Hepatocyte (in vitro differentiated cells): Measurements from ENCODE around the gene MATK. TPM values are rescaled to one million over a fixed set of nuclear protein-coding genes. Genes with fewer than 3 reads are reported as not detected.
"Not testable (repeated sequence)": the region's sequence is repeated elsewhere in the genome, so short reads cannot be mapped to it uniquely, and the experiment has no call there.

Source experiments
- DNase-seq: peaks from one replicate; pipeline ENCODE4 v3.0.0-alpha.2; 2016; ENCODE audit warnings: low spot score
- H2AFZ ChIP-seq: fragments of 200-600 bp; sonication (generic); 2 replicates; pipeline ENCODE4 v1.6.0; 2016; ENCODE audit warnings: antibody characterized with exemption, mild to moderate bottlenecking
- H3K27ac ChIP-seq: fragments of 200-600 bp; sonication (generic); 2 replicates; pipeline ENCODE4 v1.5.1; 2016; ENCODE audit warnings: mild to moderate bottlenecking
- H3K27me3 ChIP-seq: fragments of 200-600 bp; sonication (generic); 2 replicates; pipeline ENCODE4 v1.6.1; 2016
- H3K36me3 ChIP-seq: fragments of 200-600 bp; sonication (generic); replicated peaks from 2 replicates; pipeline ENCODE4 v1.5.1; 2016; ENCODE audit warnings: low read depth; ENCODE audit not compliant: insufficient read depth
- H3K4me1 ChIP-seq: fragments of 200-600 bp; sonication (generic); 2 replicates; pipeline ENCODE4 v1.5.1; 2016; ENCODE audit warnings: mild to moderate bottlenecking, moderate library complexity; ENCODE audit not compliant: insufficient read depth
- H3K4me2 ChIP-seq: fragments of 200-600 bp; sonication (generic); 2 replicates; pipeline ENCODE4 v1.6.0; 2016
- H3K4me3 ChIP-seq: fragments of 200-600 bp; sonication (generic); 2 replicates; pipeline ENCODE4 v1.5.1; 2016; ENCODE audit warnings: mild to moderate bottlenecking
- H3K79me2 ChIP-seq: fragments of 200-600 bp; sonication (generic); 2 replicates; pipeline ENCODE4 v1.6.0; 2017; ENCODE audit warnings: mild to moderate bottlenecking
- H3K9me2 ChIP-seq: fragments of 200-600 bp; sonication (generic); replicated peaks from 2 replicates; pipeline ENCODE4 v1.6.0; 2017; ENCODE audit warnings: mild to moderate bottlenecking; ENCODE audit not compliant: insufficient read depth
- H3K9me3 ChIP-seq: fragments of 200-600 bp; sonication (generic); 2 replicates; pipeline ENCODE4 v1.5.1; 2016; ENCODE audit warnings: low read depth, mild to moderate bottlenecking
- H4K20me1 ChIP-seq: fragments of 200-600 bp; sonication (generic); 2 replicates; pipeline ENCODE4 v1.6.0; 2016; ENCODE audit warnings: mild to moderate bottlenecking; ENCODE audit not compliant: insufficient read depth, poor library complexity, severe bottlenecking
- CTCF ChIP-seq: fragments of 200-600 bp; sonication (generic); IDR thresholded peaks from 2 replicates; pipeline ENCODE4 v1.5.1; 2016; ENCODE audit warnings: antibody characterized with exemption, mild to moderate bottlenecking; ENCODE audit not compliant: poor library complexity
- EZH2 ChIP-seq: fragments of 200-600 bp; sonication (generic); IDR thresholded peaks from 2 replicates; pipeline ENCODE4 v1.6.1; 2016; ENCODE audit warnings: antibody characterized with exemption, mild to moderate bottlenecking, borderline replicate concordance
- EZH2phosphoT487 ChIP-seq: fragments of 200-600 bp; sonication (generic); IDR thresholded peaks from one replicate; pipeline ENCODE4 v1.6.1; 2018; ENCODE audit warnings: antibody characterized with exemption, mild to moderate bottlenecking, low read depth, moderate library complexity; ENCODE audit not compliant: unreplicated experiment, severe bottlenecking
- WGBS: methylation state at CpG from one replicate; pipeline ENCODE4 v1.1.6; 2016; ENCODE audit warnings: low lambda C conversion rate; ENCODE audit errors: missing lambda C conversion rate; 5-methylcytosine and 5-hydroxymethylcytosine counted together
- polyA plus RNA-seq: library from polyadenylated mRNA; unstranded; fragments of >200 nt; fragmentation: Nextera tagmentation; extraction: Ambion mirVana; gene quantifications from 2 replicates; pipeline ENCODE4 v1.2.1, GENCODE V29; 2016
- total RNA-seq: library from RNA; depleted of rRNA; stranded (reverse); fragments of >200 nt; gene quantifications from 2 replicates; pipeline ENCODE4 v1.2.3, GENCODE V29; 2014

MATK gene
- total and polyA plus RNA-seq, 2 experiments from 2014 or later, result 0.50 TPM; not detected in 1

- Histone ChIP-seq H3K4me1 (no peaks in the 10 kb centered on the region), H2AFZ (no peak overlapping the region), H4K20me1 (no peaks in the 10 kb centered on the region), H3K27me3 (no peaks in the 10 kb centered on the region), H3K36me3 (no peaks in the 10 kb centered on the region), H3K27ac (no peak overlapping the region), H3K9me3 (no peaks in the 10 kb centered on the region), H3K9me2 (no peaks in the 10 kb centered on the region), H3K4me3 (no peak overlapping the region), H3K4me2 (no peak overlapping the region), H3K79me2 (peaks cover 9% of the 10 kb centered on the region)
- 99% methylated on average over 7 of the region's 7 CpGs for WGBS
- no peak for DNase-seq
- no peak for TF ChIP-seq EZH2
- no peak for TF ChIP-seq EZH2phosphoT487
- TF ChIP-seq CTCF, result no peak
Observed at GRCh38 chr19:3766520-3766919, 19.7 kb downstream of the MATK start.

- WGBS, result 97% methylated on average over 5 of the region's 5 CpGs
- not testable (repeated sequence) for H3K4me2 ChIP-seq, H3K27ac ChIP-seq
Observed at GRCh38 chr19:3765757-3766156, 20.4 kb downstream of the MATK start.

GRCh38 chr19:3765121-3765520, 21.1 kb downstream of the MATK start:
- no peaks in the 10 kb centered on the region for H3K9me3 ChIP-seq
- no peak for DNase-seq
- H3K9me2 ChIP-seq, result no peaks in the 10 kb centered on the region
- no peak overlapping the region for H3K27ac ChIP-seq
- H2AFZ ChIP-seq, result no peak overlapping the region
- no peak overlapping the region for H3K4me2 ChIP-seq
- H3K79me2 ChIP-seq, result peaks cover 22% of the 10 kb centered on the region
- H4K20me1 ChIP-seq, result no peaks in the 10 kb centered on the region
- TF ChIP-seq EZH2phosphoT487 (no peak), CTCF (no peak), EZH2 (no peak)
- 99% methylated on average over 12 of the region's 12 CpGs for WGBS
- H3K4me3 ChIP-seq, result no peak overlapping the region
- H3K36me3 ChIP-seq, result no peaks in the 10 kb centered on the region
- H3K27me3 ChIP-seq, result no peaks in the 10 kb centered on the region
- peaks cover 3% of the 10 kb centered on the region for H3K4me1 ChIP-seq

More at GRCh38 chr19:3765757-3766156, 20.4 kb downstream of the MATK start:
- not testable (repeated sequence) for H3K36me3 ChIP-seq, H3K9me2 ChIP-seq, H3K4me3 ChIP-seq, H3K9me3 ChIP-seq, H2AFZ ChIP-seq, H3K27me3 ChIP-seq, DNase-seq, H4K20me1 ChIP-seq, H3K4me1 ChIP-seq
- peaks cover 15% of the 10 kb centered on the region for H3K79me2 ChIP-seq

GRCh38 chr19:3762501-3763459, 23.4 kb downstream of the MATK start, which contains the start of gene MRPL54:
Gene MRPL54, plus strand, starts transcription at chr19:3762682. Its CDS starts 19 bp downstream, at chr19:3762701.
- DNase-seq, result peak; percentile 100
- Histone ChIP-seq H3K27ac (peak within 1 kb of the TSS; percentile 96), H4K20me1 (no peaks in the 10 kb centered on the region), H2AFZ (peak within 1 kb of the TSS; percentile 69), H3K4me1 (peaks cover 3% of the 10 kb centered on the region), H3K4me2 (peak within 1 kb of the TSS; percentile 65), H3K4me3 (peak within 1 kb of the TSS; percentile 97), H3K9me3 (no peaks in the 10 kb centered on the region), H3K36me3 (no peaks in the 10 kb centered on the region), H3K79me2 (peaks cover 27% of the 10 kb centered on the region), H3K9me2 (no peaks in the 10 kb centered on the region), H3K27me3 (no peaks in the 10 kb centered on the region)
- 5% methylated on average over 47 of the region's 47 CpGs for WGBS
- TF ChIP-seq CTCF (no peak), EZH2phosphoT487 (no peak)
